ENCODE data around the gene MLEC. TPM values are rescaled to one million over a fixed set of nuclear protein-coding genes. Genes with fewer than 3 reads are reported as not detected.

The MLEC gene
- total and polyA plus RNA-seq, 5 donors, result 93.6 to 257 (median 191) TPM

GRCh38 chr12:120749256-120749655 is 62.3 kb downstream of the MLEC start:
- Histone ChIP-seq H3K4me1 (ENCODE audit: control insufficient read depth, insufficient read depth, low read length) (no peaks in the 10 kb centered on the region), H3K9me3 (ENCODE audit: control insufficient read depth, low read length) (no peaks in the 10 kb centered on the region), H3K27ac (ENCODE audit: low read length) (no peak overlapping the region), H3K27me3 (ENCODE audit: control insufficient read depth, insufficient read depth) (no peaks in the 10 kb centered on the region), H3K4me3 (ENCODE audit: low read length) (no peak overlapping the region)
- WGBS, result 71% methylated on average over 5 of the region's 5 CpGs
- intact Hi-C loops (cut with DNase I), result no loop called here
- ATAC-seq (peak in 1 of 2 donors; percentile 29), DNase-seq (no peak)

GRCh38 chr12:120750806-120751205 is 63.9 kb downstream of the MLEC start:
- no peak for DNase-seq
- no peak for ATAC-seq
- no peak overlapping the region for H3K27ac ChIP-seq (ENCODE audit: low read length)
- H3K4me1 ChIP-seq (ENCODE audit: control insufficient read depth, insufficient read depth, low read length), result no peaks in the 10 kb centered on the region
- H3K4me3 ChIP-seq (ENCODE audit: low read length), result no peak overlapping the region
- no peaks in the 10 kb centered on the region for H3K9me3 ChIP-seq (ENCODE audit: control insufficient read depth, low read length)
- no peaks in the 10 kb centered on the region for H3K27me3 ChIP-seq (ENCODE audit: control insufficient read depth, insufficient read depth)
- intact Hi-C loops (cut with DNase I), result no loop called here
- WGBS, result 97% methylated on average over 5 of the region's 5 CpGs

GRCh38 chr12:120751389-120751788 is 64.4 kb downstream of the MLEC start:
- no peak for ATAC-seq

More at GRCh38 chr12:120751389-120751788, 64.4 kb downstream of the MLEC start:
- Histone ChIP-seq H3K27me3 (ENCODE audit: control insufficient read depth, insufficient read depth) (no peaks in the 10 kb centered on the region), H3K27ac (ENCODE audit: low read length) (no peak overlapping the region), H3K9me3 (ENCODE audit: control insufficient read depth, low read length) (no peaks in the 10 kb centered on the region), H3K4me1 (ENCODE audit: control insufficient read depth, insufficient read depth, low read length) (no peaks in the 10 kb centered on the region), H3K4me3 (ENCODE audit: low read length) (no peak overlapping the region)
- intact Hi-C loops (cut with DNase I), result no loop called here
- no peak for DNase-seq
- WGBS, result 97% methylated on average over 9 of the region's 9 CpGs

Other genes with a start within 250 kb of the MLEC start
- gene COX6A1, start 249.0 kb upstream of the MLEC start, total RNA-seq, result 100 to 1,000 TPM; 132 to 197 (median 183) TPM
- gene COX6A1, start 249.0 kb upstream of the MLEC start, polyA plus RNA-seq, result 553 TPM
- gene TRIAP1, start 240.8 kb upstream of the MLEC start, total RNA-seq, result 10 to 100 TPM; 11.5 to 16.2 (median 12.8) TPM
- gene TRIAP1, start 240.8 kb upstream of the MLEC start, polyA plus RNA-seq, result 16.8 TPM
- 10 to 100 TPM; 14.1 to 16.2 (median 15.5) TPM for gene GATC, start 240.7 kb upstream of the MLEC start, total RNA-seq
- 7.2 TPM for gene GATC, start 240.7 kb upstream of the MLEC start, polyA plus RNA-seq
- gene SRSF9, start 217.4 kb upstream of the MLEC start, total RNA-seq, result 10 to 100 TPM; 43.5 to 59.5 (median 47.9) TPM
- 40.3 TPM for gene SRSF9, start 217.4 kb upstream of the MLEC start, polyA plus RNA-seq
- gene DYNLL1, start 191.0 kb upstream of the MLEC start, total RNA-seq, result 100 to 1,000 TPM; 164 to 299 (median 224) TPM
- 350 TPM for gene DYNLL1, start 191.0 kb upstream of the MLEC start, polyA plus RNA-seq
- gene COQ5, start 158.0 kb upstream of the MLEC start, total RNA-seq, result 10 to 100 TPM; 26.2 to 30.6 (median 27.6) TPM
- gene COQ5, start 158.0 kb upstream of the MLEC start, polyA plus RNA-seq, result 40.5 TPM
- gene RNF10, start 152.8 kb upstream of the MLEC start, total RNA-seq, result 100 to 1,000 TPM; 235 to 259 (median 237) TPM
- gene RNF10, start 152.8 kb upstream of the MLEC start, polyA plus RNA-seq, result 281 TPM
- 10 to 100 TPM; 31.4 to 48.4 (median 41.5) TPM for gene POP5, start 105.7 kb upstream of the MLEC start, total RNA-seq
- 54.1 TPM for gene POP5, start 105.7 kb upstream of the MLEC start, polyA plus RNA-seq
- gene CABP1, start 46.5 kb upstream of the MLEC start, total RNA-seq, result 1 to 10 TPM in 3 of 4 donors, under 1 TPM in 1; 0.89 to 4.0 (median 2.0) TPM
- gene CABP1, start 46.5 kb upstream of the MLEC start, polyA plus RNA-seq, result 3.0 TPM
- gene UNC119B, start 23.3 kb downstream of the MLEC start, total RNA-seq, result 10 to 100 TPM; 15.7 to 17.8 (median 16.7) TPM
- gene UNC119B, start 23.3 kb downstream of the MLEC start, polyA plus RNA-seq, result 7.0 TPM
- 10 to 100 TPM; 34.2 to 51.3 (median 42.5) TPM for gene ACADS, start 38.7 kb downstream of the MLEC start, total RNA-seq
- 68.0 TPM for gene ACADS, start 38.7 kb downstream of the MLEC start, polyA plus RNA-seq
- 10 to 100 TPM; 30.9 to 32.4 (median 31.7) TPM for gene SPPL3, start 217.2 kb downstream of the MLEC start, total RNA-seq
- gene SPPL3, start 217.2 kb downstream of the MLEC start, polyA plus RNA-seq, result 10.9 TPM

All from right cardiac atrium (tissue), 5 donors.